NOMO-1 treated with DMSO at 0.1 percent for 48 hours (cell line): ENCODE data around the gene HDAC4.

ENCODE experiments used
- DNase-seq: peaks from one replicate; lab custom pipeline; 2025; ENCODE audit not compliant: unreplicated experiment; lab: John Stamatoyannopoulos, UW

The HDAC4 gene

DNA sequence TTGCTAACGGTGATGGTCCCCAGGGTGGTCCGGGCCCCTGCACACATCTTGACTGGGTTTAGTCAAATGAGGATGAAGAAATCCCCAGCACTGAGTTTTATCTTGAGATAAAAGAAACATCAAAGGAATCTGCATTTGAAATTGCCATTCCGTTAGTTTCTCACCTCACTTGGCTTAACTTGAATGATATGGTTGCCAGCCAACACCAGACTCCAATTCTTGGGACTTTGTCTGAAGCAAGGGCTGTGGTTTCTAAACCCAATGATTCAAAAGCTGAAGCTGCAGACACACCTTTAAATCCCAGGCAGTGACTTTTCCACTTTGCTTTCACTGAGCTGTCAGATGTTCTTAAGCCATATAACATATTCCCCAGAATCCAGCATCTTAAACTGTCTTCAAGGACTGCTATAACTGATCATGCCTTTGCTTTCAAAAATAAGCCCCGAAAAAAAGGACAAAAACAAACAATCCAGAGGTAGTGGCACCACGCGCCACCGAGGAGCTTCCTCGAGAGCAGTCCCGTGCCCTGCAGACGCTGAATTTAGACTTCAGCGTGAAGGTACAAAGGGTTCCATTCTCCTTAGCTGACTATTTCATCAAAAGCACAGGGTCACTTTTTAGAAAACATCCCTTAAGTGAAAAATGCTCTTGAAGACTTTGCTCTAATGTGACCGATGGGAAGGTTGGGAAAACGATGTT lies 189.3 kb downstream of the HDAC4 start:
- DNase-seq: no peak

DNA sequence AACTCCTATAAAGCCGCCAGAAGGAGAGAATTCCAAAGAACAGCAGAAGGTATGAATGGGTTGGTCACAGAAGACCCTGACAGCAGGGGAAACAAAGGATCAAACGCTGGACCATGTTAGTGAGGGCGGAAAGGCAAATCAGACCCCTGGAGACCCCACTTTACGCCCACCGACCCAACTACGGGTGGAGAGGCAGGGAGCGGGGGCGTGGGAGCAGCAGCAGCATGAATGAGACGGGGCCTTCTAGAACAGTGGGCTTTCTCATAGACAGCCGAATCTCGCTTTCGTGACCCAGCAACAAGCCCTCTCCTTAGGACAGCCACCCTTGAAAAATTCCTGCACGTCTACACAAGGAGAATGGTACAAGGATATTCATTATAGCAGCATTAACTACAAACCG lies 191.0 kb downstream of the HDAC4 start:
- DNase-seq: no peak

- DNase-seq: no peak
These were observed 192.2 kb downstream of the HDAC4 start for GRCh38 chr2:239208465-239209180.

GRCh38 chr2:239206851-239207250 lies 194.0 kb downstream of the HDAC4 start:
- DNase-seq: no peak

DNA sequence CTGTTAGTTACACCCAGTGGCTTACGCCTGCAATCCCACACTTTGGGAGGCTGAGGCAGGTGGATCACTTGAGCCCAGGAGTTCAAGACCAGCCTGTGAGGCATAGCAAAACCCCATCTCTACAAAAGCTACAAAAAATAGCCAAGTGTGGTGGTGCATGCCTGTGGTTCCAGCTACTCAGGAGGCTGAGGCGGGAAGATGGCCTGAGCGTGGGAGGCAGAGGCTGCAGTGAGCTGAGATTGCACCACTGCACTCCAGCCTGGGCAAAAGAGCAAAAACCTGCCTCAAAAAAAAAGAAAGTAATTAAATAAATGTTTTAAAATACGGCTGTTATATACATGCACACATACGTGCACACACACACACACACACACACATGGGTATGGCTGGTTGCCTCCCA lies 194.8 kb downstream of the HDAC4 start:
- no peak for DNase-seq

DNA sequence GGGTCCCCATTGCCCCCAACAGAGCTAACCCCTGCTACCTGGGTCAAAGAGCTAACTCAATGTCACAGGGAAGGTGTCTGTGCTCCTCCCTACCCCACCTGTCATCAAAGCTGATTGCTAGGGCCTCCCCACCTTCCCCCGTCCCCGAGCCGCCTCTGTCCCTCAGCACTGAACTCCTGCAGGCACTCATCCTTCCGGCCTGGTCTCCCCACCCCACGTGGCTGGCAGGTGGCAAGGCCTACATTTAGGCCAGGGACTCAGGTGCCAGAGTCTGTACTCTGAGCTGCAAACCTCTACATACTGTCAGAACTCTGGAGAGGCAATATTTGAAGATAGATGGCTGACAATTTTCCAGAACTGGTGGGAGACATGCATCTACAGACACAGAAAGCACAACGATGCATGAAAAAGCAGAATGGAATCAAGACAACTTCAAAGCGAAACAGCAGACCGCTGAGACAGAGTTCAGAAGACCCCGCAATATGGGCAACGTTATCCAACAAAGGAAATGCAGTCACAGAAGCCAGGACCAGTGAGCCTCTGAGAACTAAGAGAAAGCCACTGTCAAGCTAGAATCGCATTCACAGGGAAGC lies 195.8 kb downstream of the HDAC4 start:
- DNase-seq: no peak

- no peak for DNase-seq
These were observed 196.5 kb downstream of the HDAC4 start for GRCh38 chr2:239204136-239204875.

DNA sequence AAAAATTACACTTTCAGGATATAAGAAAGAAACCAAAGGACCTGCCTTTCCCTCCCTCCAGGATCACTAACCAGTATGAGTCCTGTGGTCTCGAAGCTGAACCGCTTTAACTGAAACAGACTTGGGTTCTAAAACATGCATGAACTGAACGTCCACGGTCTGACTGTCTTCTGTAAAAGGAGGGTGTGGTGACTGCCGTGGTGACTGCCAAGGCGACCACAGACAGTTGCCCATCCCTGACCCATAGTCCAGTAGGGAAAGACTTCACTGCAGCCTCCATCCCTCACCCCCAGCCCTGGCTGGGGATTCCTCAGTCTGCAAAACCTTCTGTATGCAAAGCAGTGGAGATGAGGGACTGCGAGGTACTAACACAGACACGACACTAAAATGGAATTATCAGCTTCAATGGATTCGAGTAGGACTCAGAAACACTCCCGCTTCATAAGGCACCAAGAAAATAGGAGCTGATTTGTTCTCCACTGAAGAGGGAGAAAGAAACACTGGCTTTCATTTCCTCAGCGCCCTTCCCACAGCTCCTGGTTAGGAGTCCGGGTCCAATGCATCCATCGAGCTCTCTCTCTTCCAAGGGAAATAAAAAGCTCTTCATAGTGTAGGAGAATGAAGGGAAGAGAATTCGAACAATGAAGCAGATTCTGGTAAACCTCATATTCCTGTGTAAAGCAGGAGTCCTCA lies 197.2 kb downstream of the HDAC4 start:
- no peak for DNase-seq

- DNase-seq: no peak
These were observed 198.0 kb downstream of the HDAC4 start for GRCh38 chr2:239202836-239203235.

DNA sequence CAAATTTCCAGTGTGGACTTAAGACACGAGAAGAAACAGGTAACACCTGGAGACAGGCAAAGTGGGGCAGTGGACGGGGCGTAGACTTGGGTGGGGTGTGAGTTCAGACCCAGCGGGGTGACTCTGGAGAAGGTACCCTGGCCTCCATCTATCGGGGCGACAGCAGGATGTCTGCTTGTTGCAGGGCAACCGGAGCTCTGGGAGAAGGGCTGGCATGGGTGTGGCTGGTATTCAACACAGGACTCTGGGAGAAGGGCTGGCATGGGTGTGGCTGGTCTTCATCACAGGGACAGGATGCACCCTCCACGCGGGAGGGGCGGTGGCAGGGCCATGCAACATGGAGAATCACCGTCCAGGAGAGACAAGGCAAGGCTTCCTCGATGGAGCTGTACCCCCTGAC lies 198.5 kb downstream of the HDAC4 start:
- no peak for DNase-seq

DNA sequence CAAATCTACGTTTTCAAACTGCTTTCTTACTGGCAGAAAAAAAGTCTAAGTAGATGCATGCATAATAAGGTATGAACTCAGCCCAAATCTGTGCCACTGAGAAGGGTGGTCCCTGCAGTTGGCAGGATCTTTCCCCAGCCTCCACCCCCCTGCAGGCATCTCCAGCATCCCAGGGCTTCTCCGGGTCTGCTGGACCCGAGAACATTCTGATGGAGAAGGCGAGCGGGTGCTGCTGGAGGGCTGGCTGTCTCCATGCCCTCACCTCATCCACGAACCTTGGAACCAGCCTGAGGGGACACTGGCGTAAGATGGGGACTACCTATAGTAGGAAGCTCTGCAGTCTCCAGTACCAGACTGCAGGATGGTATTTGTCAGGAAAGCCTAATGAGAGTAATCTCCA lies 198.9 kb downstream of the HDAC4 start:
- no peak for DNase-seq

DNA sequence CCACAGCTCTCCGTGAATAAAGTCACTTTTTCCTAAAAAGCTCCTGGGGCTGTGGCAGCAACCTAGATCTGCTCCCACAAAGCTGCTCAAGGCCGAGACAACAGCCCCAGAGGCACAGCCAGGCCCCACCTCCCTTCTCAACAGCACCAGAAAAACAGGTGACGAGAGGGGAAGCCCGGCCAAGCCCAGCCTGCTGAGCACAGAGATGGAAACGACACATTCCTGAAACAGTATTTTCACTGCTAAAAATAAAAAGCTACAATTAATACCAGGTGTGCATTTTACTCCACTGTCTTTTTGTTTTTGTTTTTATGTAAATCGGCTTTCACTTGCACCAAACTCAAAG lies 199.3 kb downstream of the HDAC4 start:
- DNase-seq: no peak

- no peak for DNase-seq
These were observed 199.9 kb downstream of the HDAC4 start for GRCh38 chr2:239200646-239201530.

DNA sequence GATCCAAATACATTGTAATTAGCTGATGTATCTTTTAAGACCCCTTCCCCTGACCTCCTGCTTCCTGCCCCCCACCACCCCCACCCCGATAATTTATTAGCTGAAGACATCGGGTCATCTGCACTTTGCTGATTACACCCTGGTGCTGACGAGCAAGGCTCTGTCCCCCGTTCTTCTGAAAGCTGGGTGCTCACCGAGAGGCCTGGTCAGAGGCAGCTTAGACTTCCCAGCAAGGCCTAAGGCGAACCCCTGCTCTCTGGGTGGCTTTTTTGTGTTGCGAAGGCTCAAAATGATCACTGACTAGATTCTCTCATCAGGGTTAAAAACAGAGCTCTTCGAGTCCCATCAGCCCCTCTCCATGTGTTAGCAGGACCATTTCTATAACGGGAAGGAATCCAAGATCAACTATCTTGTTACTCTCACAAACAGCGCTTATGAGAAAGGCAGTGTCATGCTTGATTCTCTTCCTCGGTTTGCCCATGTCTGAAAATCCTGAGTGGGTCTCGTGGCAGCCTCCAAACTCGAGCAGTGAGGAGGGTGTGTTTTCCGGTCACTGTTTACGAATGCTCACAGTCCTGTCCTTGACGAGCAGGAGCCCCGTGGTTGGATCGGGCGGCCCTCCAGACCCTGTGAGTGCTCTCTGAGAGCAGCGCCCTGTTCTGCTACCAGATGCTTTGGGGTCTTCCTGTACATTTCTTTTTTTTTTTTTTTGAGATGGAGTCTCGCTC lies 201.6 kb downstream of the HDAC4 start:
- DNase-seq: no peak

DNA sequence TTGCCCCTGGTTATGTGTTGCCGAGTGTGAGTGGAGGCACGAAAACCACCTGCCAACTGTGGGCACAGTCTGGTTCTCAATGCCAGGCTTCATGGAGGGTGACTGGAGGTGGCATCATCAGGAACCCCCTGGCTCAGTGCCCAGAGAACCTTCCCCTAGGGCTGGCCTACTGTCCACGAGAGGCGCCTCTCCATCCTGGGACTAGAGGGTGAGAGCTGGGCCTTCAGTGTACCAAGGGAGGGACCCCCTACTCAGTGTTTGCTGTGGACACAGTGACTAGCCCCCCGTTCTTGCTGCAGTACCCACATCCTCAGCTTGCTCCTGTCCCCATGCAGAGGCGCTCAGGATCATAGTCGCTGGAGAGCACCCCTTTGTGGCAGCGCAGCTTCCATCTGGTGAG lies 202.6 kb downstream of the HDAC4 start:
- no peak for DNase-seq

GRCh38 chr2:239197146-239197545 lies 203.7 kb downstream of the HDAC4 start:
- no peak for DNase-seq

GRCh38 chr2:239196474-239197021 lies 204.3 kb downstream of the HDAC4 start:
- no peak for DNase-seq

GRCh38 chr2:239195992-239196391 lies 204.8 kb downstream of the HDAC4 start:
- DNase-seq: no peak

DNA sequence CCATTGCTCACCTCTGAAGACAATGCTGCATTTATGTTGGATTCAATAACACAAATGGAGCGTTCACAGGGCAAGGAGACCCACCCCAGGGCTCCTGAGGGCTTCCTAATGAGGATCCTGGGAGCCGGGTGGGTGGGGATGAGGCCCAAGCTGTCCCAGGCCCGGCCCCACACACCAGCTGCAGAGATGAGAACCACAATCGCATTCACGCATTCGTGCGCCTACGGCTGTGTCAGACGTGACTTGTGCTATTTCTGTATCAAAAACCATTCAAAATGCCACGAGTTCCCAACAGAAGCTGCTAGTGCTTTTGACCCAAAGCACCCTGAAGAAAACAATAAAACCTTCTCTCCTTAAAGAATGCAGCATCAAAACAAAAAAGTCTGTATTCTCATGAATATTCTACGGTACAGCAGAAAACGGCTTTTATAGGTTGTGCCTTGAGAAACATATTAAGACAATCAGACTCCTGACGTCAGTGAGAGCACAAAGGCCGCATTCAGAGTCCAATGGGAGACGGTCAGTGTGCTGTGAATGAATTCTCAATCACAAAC lies 205.4 kb downstream of the HDAC4 start:
- DNase-seq: no peak
